HG02678 (cell line): Measurements from ENCODE around the gene NPIPA8.
"Not testable (repeated sequence)": the region's sequence is repeated elsewhere in the genome, so short reads cannot be mapped to it uniquely, and the experiment has no call there.

Experiments used
- ATAC-seq: cut with Tn5 transposase; IDR thresholded peaks from one replicate; pipeline ENCODE4 v1.9.1; 2021; ENCODE audit warnings: mild to moderate bottlenecking, moderate library complexity; ENCODE audit not compliant: unreplicated experiment

NPIPA8 gene

DNA sequence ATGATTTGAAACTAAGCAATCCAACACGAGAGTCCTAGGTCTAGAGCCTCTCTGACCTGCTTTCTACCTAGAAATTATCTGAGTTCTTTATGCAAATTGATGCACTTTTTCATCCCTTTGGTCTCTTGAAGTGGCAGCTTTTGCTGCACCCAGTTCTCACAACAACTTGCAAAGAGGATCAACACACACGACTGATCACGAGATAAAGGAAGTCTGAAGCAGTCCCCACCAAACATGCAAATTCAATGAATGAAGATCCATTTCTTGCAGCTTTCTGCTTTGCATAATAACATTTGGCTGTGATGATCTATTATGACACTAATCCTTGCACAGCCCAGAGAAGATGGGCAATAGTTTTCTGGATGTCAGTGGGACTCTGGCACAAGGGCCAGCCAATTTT lies 56.2 kb downstream of the NPIPA8 start:
- ATAC-seq: not testable (repeated sequence)

- ATAC-seq: not testable (repeated sequence)
These were observed 59.8 kb downstream of the NPIPA8 start for GRCh38 chr16:18276756-18277155.

DNA sequence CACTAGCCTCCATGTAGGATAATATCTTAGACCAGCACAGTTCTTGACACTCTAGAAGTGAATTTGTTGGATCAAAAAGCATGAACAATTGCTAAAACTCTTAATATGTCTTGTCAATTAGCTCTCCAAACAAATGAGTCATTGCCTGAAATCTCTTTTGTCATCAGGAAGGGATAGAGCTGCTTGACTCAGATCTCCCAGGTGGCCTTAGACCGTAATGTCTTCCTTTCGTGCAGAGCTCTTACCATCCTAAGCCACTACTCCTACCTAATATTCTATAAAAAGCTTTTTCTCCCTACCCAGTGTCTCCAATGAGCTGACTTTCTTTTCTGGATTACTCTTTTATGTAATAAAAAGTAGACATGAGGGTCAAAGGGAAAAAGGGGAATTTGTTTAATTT lies 66.4 kb downstream of the NPIPA8 start:
- ATAC-seq: not testable (repeated sequence)
